Activated CD4-positive, alpha-beta T cell treated with anti-CD3 and anti-CD28 coated beads, Interleukin-2, amount 10 ng/mL, durations not matched to agents 24 days and 14 days (primary cell): Measurements from ENCODE around the gene SPAG16. TPM values are rescaled to one million over a fixed set of nuclear protein-coding genes. Genes with fewer than 3 reads are reported as not detected.
A peak's percentile ranks its signal among the peaks of the same experiment; 100 is the strongest.
"Not testable (repeated sequence)": the region's sequence is repeated elsewhere in the genome, so short reads cannot be mapped to it uniquely, and the experiment has no call there.

Experiments
- DNase-seq: peaks from one replicate; pipeline ENCODE4 v3.0.0; 2022
- H3K27ac Mint-ChIP-seq: one replicate; pipeline ENCODE4 v1.8.0; 2022; ENCODE audit warnings: mild to moderate bottlenecking, mixed read lengths
- H3K27me3 Mint-ChIP-seq: one replicate; pipeline ENCODE4 v1.8.0; 2022; ENCODE audit warnings: mixed read lengths
- H3K36me3 Mint-ChIP-seq: one replicate; pipeline ENCODE4 v1.8.0; 2022; ENCODE audit warnings: low read depth, mild to moderate bottlenecking, mixed read lengths
- H3K4me1 Mint-ChIP-seq: one replicate; pipeline ENCODE4 v1.8.0; 2021; ENCODE audit warnings: mixed read lengths
- H3K4me3 Mint-ChIP-seq: one replicate; pipeline ENCODE4 v1.8.0; 2022; ENCODE audit warnings: mild to moderate bottlenecking, moderate library complexity, mixed read lengths
- H3K9me3 Mint-ChIP-seq: one replicate; pipeline ENCODE4 v1.8.0; 2021; ENCODE audit warnings: mixed read lengths
- intact Hi-C: fragments of 100-400 bp; cut with micrococcal nuclease; formaldehyde crosslinking; loops from one replicate; pipeline ENCODE4 v1.15.1; 2023
- total RNA-seq: library from RNA; stranded (reverse); gene quantifications from 2 replicates; pipeline ENCODE4 v1.2.3, GENCODE V29; 2022

Gene SPAG16
- total RNA-seq, 1 donor from 2014 or later = 7.2 TPM

- no peaks in the 10 kb centered on the region for H3K27me3 Mint-ChIP-seq
- no peak overlapping the region for H3K27ac Mint-ChIP-seq
- H3K4me1 Mint-ChIP-seq = no peaks in the 10 kb centered on the region
- intact Hi-C loops = no loop called here
- H3K4me3 Mint-ChIP-seq = no peak overlapping the region
- no peak for DNase-seq
- H3K9me3 Mint-ChIP-seq = no peaks in the 10 kb centered on the region
- H3K36me3 Mint-ChIP-seq = no peaks in the 10 kb centered on the region
Measured at GRCh38 chr2:214035091-214035852, 751.0 kb downstream of the SPAG16 start.

DNA sequence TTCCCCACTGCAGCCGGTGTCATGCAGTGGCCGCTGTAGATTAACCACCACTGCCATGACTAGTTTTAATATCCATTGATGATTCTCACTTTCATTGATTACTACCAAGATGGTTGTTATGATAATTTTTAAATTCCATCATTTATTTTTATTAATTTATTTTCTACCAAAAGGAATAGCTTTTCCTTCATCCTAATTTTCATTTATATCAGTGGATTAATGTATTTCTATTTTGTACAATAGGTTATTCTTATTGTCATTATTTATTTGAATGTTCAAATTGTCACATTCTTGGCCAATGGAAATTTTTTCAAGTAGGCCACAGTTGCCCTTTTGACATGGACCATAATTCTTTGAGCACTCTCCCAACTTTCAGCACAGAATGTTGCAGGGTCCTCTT is 751.7 kb downstream of the SPAG16 start:
- Mint-ChIP-seq H3K9me3 (no peaks in the 10 kb centered on the region), H3K4me1 (no peaks in the 10 kb centered on the region), H3K36me3 (no peaks in the 10 kb centered on the region), H3K27me3 (no peaks in the 10 kb centered on the region), H3K27ac (no peak overlapping the region), H3K4me3 (no peak overlapping the region)
- intact Hi-C loops = no loop called here
- DNase-seq = no peak

- Mint-ChIP-seq H3K27me3 (no peaks in the 10 kb centered on the region), H3K27ac (no peak overlapping the region), H3K36me3 (no peaks in the 10 kb centered on the region), H3K4me1 (no peaks in the 10 kb centered on the region), H3K4me3 (no peak overlapping the region), H3K9me3 (no peaks in the 10 kb centered on the region)
- DNase-seq = no peak
- intact Hi-C loops = no loop called here
Measured at GRCh38 chr2:214038186-214038585, 753.9 kb downstream of the SPAG16 start.

GRCh38 chr2:214050731-214051130 is 766.5 kb downstream of the SPAG16 start:
- Mint-ChIP-seq H3K9me3 (peaks cover 7% of the 10 kb centered on the region), H3K4me3 (no peak overlapping the region), H3K27ac (no peak overlapping the region), H3K27me3 (no peaks in the 10 kb centered on the region), H3K4me1 (no peaks in the 10 kb centered on the region), H3K36me3 (no peaks in the 10 kb centered on the region)
- intact Hi-C loops = no loop called here
- no peak for DNase-seq

- Mint-ChIP-seq H3K36me3 (no peaks in the 10 kb centered on the region), H3K27ac (no peak overlapping the region), H3K4me3 (no peak overlapping the region), H3K4me1 (no peaks in the 10 kb centered on the region), H3K9me3 (no peaks in the 10 kb centered on the region), H3K27me3 (no peaks in the 10 kb centered on the region)
- intact Hi-C loops = no loop called here
- DNase-seq = no peak
Measured at GRCh38 chr2:214051585-214051984, 767.3 kb downstream of the SPAG16 start.

- Mint-ChIP-seq H3K9me3 (no peaks in the 10 kb centered on the region), H3K27me3 (no peaks in the 10 kb centered on the region), H3K36me3 (no peaks in the 10 kb centered on the region), H3K4me3 (no peak overlapping the region), H3K27ac (no peak overlapping the region), H3K4me1 (no peaks in the 10 kb centered on the region)
- DNase-seq = no peak
- intact Hi-C loops = no loop called here
Measured at GRCh38 chr2:214052235-214052634, 768.0 kb downstream of the SPAG16 start.

DNA sequence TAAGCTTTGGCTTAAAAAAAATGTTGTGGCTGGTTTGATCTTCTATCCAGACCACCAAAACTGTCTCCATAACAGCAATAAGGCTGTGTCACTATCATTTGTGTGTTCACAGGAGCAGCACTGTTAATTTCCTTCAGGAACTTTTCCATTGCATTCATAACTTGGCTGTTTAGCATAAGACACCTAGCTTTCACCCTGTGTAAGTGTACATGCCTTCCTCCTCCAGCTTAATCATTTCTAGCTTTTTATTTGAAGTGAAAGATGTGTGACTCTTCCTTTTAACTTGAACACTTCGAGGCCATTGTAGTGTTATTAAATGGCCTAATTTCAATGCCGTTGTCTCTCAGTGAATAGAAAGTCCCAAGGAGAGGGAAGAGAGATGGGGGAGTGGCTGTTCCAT is 773.7 kb downstream of the SPAG16 start:
- H3K27ac Mint-ChIP-seq = no peak overlapping the region
- H3K4me3 Mint-ChIP-seq = no peak overlapping the region
- no peak for DNase-seq
- H3K36me3 Mint-ChIP-seq = no peaks in the 10 kb centered on the region
- H3K9me3 Mint-ChIP-seq = no peaks in the 10 kb centered on the region
- no peaks in the 10 kb centered on the region for H3K27me3 Mint-ChIP-seq
- H3K4me1 Mint-ChIP-seq = no peaks in the 10 kb centered on the region
- intact Hi-C loops = no loop called here

- DNase-seq, H3K27ac Mint-ChIP-seq, H3K4me3 Mint-ChIP-seq, intact Hi-C loops, H3K4me1 Mint-ChIP-seq, H3K9me3 Mint-ChIP-seq, H3K36me3 Mint-ChIP-seq, H3K27me3 Mint-ChIP-seq: not testable (repeated sequence)
Measured at GRCh38 chr2:214062279-214062678, 778.0 kb downstream of the SPAG16 start.

- no peaks in the 10 kb centered on the region for H3K27me3 Mint-ChIP-seq
- H3K4me1 Mint-ChIP-seq = no peaks in the 10 kb centered on the region
- no peaks in the 10 kb centered on the region for H3K36me3 Mint-ChIP-seq
- H3K27ac Mint-ChIP-seq = no peak overlapping the region
- intact Hi-C loops = no loop called here
- H3K9me3 Mint-ChIP-seq = no peaks in the 10 kb centered on the region
- H3K4me3 Mint-ChIP-seq = no peak overlapping the region
- no peak for DNase-seq
Measured at GRCh38 chr2:214064471-214064870, 780.2 kb downstream of the SPAG16 start.

- intact Hi-C loops = no loop called here
- DNase-seq = no peak
- H3K4me1 Mint-ChIP-seq = no peaks in the 10 kb centered on the region
- H3K36me3 Mint-ChIP-seq = no peaks in the 10 kb centered on the region
- no peaks in the 10 kb centered on the region for H3K9me3 Mint-ChIP-seq
- H3K4me3 Mint-ChIP-seq = no peak overlapping the region
- no peak overlapping the region for H3K27ac Mint-ChIP-seq
- no peaks in the 10 kb centered on the region for H3K27me3 Mint-ChIP-seq
Measured at GRCh38 chr2:214066862-214067261, 782.6 kb downstream of the SPAG16 start.

- Mint-ChIP-seq H3K4me3 (no peak overlapping the region), H3K27ac (no peak overlapping the region), H3K27me3 (no peaks in the 10 kb centered on the region), H3K4me1 (no peaks in the 10 kb centered on the region), H3K9me3 (no peaks in the 10 kb centered on the region), H3K36me3 (no peaks in the 10 kb centered on the region)
- intact Hi-C loops = no loop called here
- DNase-seq = peak; percentile 55
Measured at GRCh38 chr2:214069254-214069653, 785.0 kb downstream of the SPAG16 start.

- intact Hi-C loops = no loop called here
- no peaks in the 10 kb centered on the region for H3K9me3 Mint-ChIP-seq
- no peaks in the 10 kb centered on the region for H3K36me3 Mint-ChIP-seq
- H3K4me1 Mint-ChIP-seq = no peaks in the 10 kb centered on the region
- DNase-seq = no peak
- H3K4me3 Mint-ChIP-seq = no peak overlapping the region
- no peak overlapping the region for H3K27ac Mint-ChIP-seq
- H3K27me3 Mint-ChIP-seq = no peaks in the 10 kb centered on the region
Measured at GRCh38 chr2:214075456-214075855, 791.2 kb downstream of the SPAG16 start.

DNA sequence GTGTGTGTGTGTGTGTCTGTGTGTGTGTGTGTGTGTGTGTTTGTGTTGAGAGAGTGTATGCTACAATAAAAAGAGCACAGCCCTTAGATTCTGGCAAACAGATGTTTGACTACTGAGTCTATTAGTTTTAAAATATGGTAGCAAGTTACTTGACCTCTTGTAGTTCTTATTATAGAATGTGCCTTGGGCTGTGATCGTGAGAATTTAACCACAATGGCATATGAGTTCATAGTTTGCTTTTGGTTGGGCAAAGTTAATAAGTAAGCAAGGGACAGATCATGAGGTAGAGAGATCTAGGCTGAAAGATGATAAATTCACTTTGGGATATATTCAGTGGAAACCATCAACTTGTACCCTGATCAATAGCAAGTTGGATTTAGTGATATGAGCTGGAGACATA is 792.3 kb downstream of the SPAG16 start:
- DNase-seq = no peak
- Mint-ChIP-seq H3K27ac (no peak overlapping the region), H3K27me3 (no peaks in the 10 kb centered on the region), H3K9me3 (no peaks in the 10 kb centered on the region), H3K4me1 (no peaks in the 10 kb centered on the region), H3K36me3 (no peaks in the 10 kb centered on the region), H3K4me3 (no peak overlapping the region)
- intact Hi-C loops = no loop called here

- H3K9me3 Mint-ChIP-seq = no peaks in the 10 kb centered on the region
- no peak overlapping the region for H3K4me3 Mint-ChIP-seq
- no peaks in the 10 kb centered on the region for H3K4me1 Mint-ChIP-seq
- H3K27ac Mint-ChIP-seq = no peak overlapping the region
- H3K36me3 Mint-ChIP-seq = no peaks in the 10 kb centered on the region
- no peak for DNase-seq
- H3K27me3 Mint-ChIP-seq = no peaks in the 10 kb centered on the region
- intact Hi-C loops = no loop called here
Measured at GRCh38 chr2:214077727-214078126, 793.5 kb downstream of the SPAG16 start.

- Mint-ChIP-seq H3K36me3 (no peaks in the 10 kb centered on the region), H3K9me3 (no peaks in the 10 kb centered on the region), H3K27ac (no peak overlapping the region), H3K4me1 (no peaks in the 10 kb centered on the region), H3K4me3 (no peak overlapping the region), H3K27me3 (no peaks in the 10 kb centered on the region)
- DNase-seq = no peak
- intact Hi-C loops = no loop called here
Measured at GRCh38 chr2:214079032-214079431, 794.8 kb downstream of the SPAG16 start.
